GM12801 (cell line): ENCODE measurements around the gene PHEX.

Source experiments
- TF ChIP-seq, protein P1 (sequence below): IDR thresholded peaks from one replicate; pipeline ENCODE4 v1.5.1; 2011; ENCODE audit warnings: control low read depth; ENCODE audit not compliant: insufficient read length; ENCODE audit errors: extremely low read depth

PHEX gene

DNA sequence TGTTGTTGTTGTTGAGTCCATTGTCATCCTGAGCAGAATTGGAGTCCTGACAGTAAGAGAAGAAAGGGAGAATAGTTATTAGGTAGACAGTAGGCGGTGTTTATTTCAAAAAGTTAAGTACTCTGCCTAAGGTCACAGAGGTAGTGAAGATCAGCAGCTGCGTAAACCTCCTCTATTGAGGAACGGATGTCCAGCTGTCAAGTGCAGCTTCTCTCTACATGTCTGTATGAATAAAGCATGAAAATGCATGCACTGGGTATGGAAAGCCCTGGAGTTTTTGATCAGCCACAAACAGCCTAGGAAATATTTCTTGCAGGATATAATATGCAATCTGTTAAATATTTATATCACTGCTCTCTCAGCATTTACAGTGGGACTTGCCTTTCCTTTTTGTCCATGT, 131.2 kb downstream of the PHEX start:
- TF ChIP-seq, protein P1, sequence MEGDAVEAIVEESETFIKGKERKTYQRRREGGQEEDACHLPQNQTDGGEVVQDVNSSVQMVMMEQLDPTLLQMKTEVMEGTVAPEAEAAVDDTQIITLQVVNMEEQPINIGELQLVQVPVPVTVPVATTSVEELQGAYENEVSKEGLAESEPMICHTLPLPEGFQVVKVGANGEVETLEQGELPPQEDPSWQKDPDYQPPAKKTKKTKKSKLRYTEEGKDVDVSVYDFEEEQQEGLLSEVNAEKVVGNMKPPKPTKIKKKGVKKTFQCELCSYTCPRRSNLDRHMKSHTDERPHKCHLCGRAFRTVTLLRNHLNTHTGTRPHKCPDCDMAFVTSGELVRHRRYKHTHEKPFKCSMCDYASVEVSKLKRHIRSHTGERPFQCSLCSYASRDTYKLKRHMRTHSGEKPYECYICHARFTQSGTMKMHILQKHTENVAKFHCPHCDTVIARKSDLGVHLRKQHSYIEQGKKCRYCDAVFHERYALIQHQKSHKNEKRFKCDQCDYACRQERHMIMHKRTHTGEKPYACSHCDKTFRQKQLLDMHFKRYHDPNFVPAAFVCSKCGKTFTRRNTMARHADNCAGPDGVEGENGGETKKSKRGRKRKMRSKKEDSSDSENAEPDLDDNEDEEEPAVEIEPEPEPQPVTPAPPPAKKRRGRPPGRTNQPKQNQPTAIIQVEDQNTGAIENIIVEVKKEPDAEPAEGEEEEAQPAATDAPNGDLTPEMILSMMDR = no peak

DNA sequence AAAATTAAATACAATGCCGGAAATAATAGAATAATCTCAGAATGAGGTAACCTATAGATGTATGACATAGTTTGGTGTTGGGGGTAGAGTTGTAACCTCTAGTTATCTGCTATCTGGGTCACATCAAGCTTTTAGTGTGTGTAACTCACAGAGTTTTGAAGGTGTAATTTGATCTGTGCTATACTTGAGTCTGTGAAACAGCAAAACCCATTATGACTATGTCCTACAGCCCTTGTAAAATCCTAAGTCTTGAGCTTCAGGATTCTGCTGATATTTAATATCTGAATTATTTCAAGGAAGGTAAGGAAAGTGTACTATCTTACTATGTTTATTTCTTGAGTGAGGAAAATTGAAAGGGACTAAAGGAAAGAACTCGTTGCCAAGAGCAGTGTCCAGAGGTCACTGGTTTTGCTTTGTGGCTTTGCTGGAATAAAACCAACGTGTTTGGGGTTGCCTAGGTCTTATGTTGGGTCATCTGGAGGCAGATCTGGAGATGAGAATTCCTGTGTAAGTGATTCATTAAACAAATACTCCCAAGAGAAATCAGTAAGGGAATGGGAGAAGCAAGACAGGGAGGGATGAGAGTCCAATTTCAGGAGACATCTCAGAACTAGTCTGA, 132.8 kb downstream of the PHEX start:
- TF ChIP-seq, protein P1 = no peak

- TF ChIP-seq, protein P1 = no peak
These were observed 133.8 kb downstream of the PHEX start for GRCh38 chrX:22165732-22166457.

DNA sequence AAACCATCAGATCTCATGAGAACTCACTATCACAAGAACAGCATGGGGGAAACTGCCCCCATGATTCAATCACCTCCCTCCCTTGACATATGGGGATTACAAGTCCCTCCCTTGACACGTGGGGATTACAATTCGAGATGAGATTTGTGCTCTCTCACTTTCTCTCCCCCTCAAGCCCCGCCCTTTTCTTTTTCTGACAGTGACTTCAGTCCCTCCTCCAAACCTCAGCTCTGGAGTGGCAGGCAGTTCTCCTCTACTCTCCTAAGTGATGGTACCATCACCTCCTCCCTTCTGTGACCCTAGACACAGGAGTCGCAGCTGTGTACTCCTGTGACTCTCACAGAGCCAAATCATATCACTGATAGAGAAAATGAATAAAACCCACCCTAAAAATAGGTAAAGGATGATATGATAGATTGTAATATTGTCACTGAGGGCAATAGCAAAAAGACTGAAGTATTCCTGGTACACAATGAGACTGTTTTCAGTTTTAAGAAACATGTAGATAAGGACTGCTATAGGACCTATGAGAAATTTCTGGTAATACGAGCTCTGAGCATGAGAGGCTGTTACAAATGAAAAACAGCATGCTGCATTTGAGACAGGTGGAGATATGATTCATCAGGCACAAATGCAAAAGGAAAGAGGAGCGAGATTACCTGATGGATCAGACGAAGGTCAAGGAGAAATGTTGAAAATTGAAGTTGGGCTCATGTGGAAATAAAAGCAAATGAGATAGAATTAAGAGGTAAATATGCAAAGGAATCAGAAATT, 139.3 kb downstream of the PHEX start:
- TF ChIP-seq, protein P1 = no peak

- TF ChIP-seq, protein P1 = no peak
These were observed 141.8 kb downstream of the PHEX start for GRCh38 chrX:22173966-22174365.

DNA sequence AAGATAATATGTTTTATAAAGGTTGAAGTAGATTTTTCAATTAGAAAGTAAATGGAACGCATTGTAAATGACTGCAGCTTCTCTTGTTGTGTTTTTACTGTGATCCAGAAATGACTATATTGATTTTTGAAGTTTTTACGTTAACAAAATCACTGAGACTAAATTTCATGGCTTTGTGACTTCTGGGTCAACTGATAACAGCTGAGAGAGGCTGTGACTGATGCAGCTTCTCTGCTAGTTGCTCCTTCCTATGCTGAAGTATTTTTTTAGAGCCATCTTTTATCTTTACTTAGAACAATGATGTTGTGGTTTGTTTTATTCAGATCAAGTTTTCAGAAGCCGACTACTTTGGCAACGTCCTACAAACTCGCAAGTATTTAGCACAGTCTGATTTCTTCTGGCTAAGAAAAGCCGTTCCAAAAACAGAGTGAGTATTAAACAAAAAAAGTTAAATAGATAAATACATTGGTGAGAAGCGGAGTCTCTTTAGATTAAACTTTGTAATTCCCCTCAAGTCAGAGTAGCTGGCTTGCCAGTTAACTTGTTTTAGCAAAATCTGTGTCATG, 145.9 kb downstream of the PHEX start:
- TF ChIP-seq, protein P1 = no peak

DNA sequence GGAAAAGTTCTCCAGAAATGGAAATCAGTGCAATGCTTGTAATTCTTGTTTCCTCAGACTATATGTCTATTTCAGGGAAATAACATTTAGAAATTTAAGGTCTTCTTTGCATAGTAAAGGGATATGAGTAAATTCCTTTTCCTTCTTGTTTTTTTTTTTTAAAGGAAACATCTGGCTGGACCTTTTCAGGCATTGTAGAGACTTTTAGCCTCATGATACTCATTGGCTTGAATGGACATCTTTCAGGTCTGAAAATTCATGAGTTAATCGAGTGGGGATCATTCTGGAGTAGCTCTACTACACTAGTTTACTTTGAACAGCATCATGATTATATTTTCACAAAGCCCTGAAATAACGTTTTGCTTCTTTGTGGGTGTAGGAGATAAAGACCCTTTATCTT, 152.0 kb downstream of the PHEX start:
- TF ChIP-seq, protein P1 = no peak
